HepG2 (cell line): ENCODE data around the gene IMMT. TPM values are rescaled to one million over a fixed set of nuclear protein-coding genes. Genes with fewer than 3 reads are reported as not detected.

Source experiments
- CBFB ChIP-seq: sonication (generic); formaldehyde crosslinking; IDR thresholded peaks from 2 replicates; pipeline ENCODE4 v1.4.0; 2020; ENCODE audit warnings: missing genetic modification reagents
- CCDC6 ChIP-seq: sonication (generic); formaldehyde crosslinking; IDR thresholded peaks from 2 replicates; pipeline ENCODE4 v1.8.1; 2022; ENCODE audit warnings: mild to moderate bottlenecking, missing genetic modification reagents, moderate library complexity
- ERF ChIP-seq: IDR thresholded peaks from 2 replicates; pipeline ENCODE4 v1.6.1; 2018; ENCODE audit warnings: missing biosample characterization, missing genetic modification reagents
- GMEB2 ChIP-seq: IDR thresholded peaks from 2 replicates; pipeline ENCODE4 v1.6.1; 2016; ENCODE audit warnings: missing biosample characterization, missing genetic modification reagents, low read depth
- KDM1A ChIP-seq: IDR thresholded peaks from 2 replicates; pipeline ENCODE4 v1.6.1; 2016; ENCODE audit warnings: missing compliant biosample characterization
- KDM3A ChIP-seq: IDR thresholded peaks from 2 replicates; pipeline ENCODE4 v1.6.1; 2018; ENCODE audit warnings: low read depth, missing compliant biosample characterization
- MAFG ChIP-seq: sonication (generic); formaldehyde crosslinking; IDR thresholded peaks from 2 replicates; pipeline ENCODE4 v1.5.1; 2020; ENCODE audit warnings: mild to moderate bottlenecking, missing genetic modification reagents
- MXD1 ChIP-seq: sonication (generic); formaldehyde crosslinking; IDR thresholded peaks from 2 replicates; pipeline ENCODE4 v1.4.0; 2020; ENCODE audit warnings: mild to moderate bottlenecking, missing genetic modification reagents
- SIN3A ChIP-seq: IDR thresholded peaks from 2 replicates; pipeline ENCODE4 v1.6.1; 2011; ENCODE audit warnings: low read depth, mild to moderate bottlenecking, control low read depth, low read length, borderline replicate concordance
- SNRNP70 ChIP-seq: fragments of 200-400 bp; formaldehyde crosslinking; IDR thresholded peaks from 2 replicates; pipeline ENCODE4 v1.6.1; 2017; ENCODE audit warnings: mild to moderate bottlenecking, low read depth, low read length, moderate library complexity
- ZNF160 ChIP-seq: sonication (generic); formaldehyde crosslinking; IDR thresholded peaks from 2 replicates; pipeline ENCODE4 v1.8.0; 2022; ENCODE audit warnings: mild to moderate bottlenecking, inconsistent platforms, missing genetic modification reagents
- ZNF367 ChIP-seq: sonication (generic); formaldehyde crosslinking; IDR thresholded peaks from 2 replicates; pipeline ENCODE4 v1.4.0; 2020; ENCODE audit warnings: missing genetic modification reagents, borderline replicate concordance
- ZNF768 ChIP-seq: sonication (generic); formaldehyde crosslinking; IDR thresholded peaks from 2 replicates; pipeline ENCODE4 v1.4.0; 2020; ENCODE audit warnings: missing genetic modification reagents
- ZSCAN25 ChIP-seq: sonication (generic); formaldehyde crosslinking; IDR thresholded peaks from 2 replicates; pipeline ENCODE4 v1.8.0; 2022; ENCODE audit warnings: mild to moderate bottlenecking, missing genetic modification reagents
- polyA plus RNA-seq, 8 experiments: library from polyadenylated mRNA; depleted of rRNA in 3 of 8; stranded (reverse) in 7 of 8; unstranded in 1 of 8; fragments of >200 nt; fragmentation: Illumina TruSeq in 4 of 8; extraction: Trizol in 4 of 8; gene quantifications; 2 replicates each; pipeline versions ENCODE4 v1.2.1 to v1.2.3, GENCODE V29; 2011 to 2016; ENCODE audit warnings: low read depth in 4 of 8, missing spikeins in 1 of 8, mixed read lengths in 1 of 8; ENCODE audit not compliant: insufficient read depth in 1 of 8
- total RNA-seq, 5 experiments: library from RNA; depleted of rRNA; stranded (reverse); fragments of >200 nt; fragmentation: Illumina TruSeq; extraction: Trizol; gene quantifications; 2 replicates each; pipeline ENCODE4 v1.2.3, GENCODE V29; 2016; ENCODE audit warnings: low read depth in 1 of 5
- TF ChIP-seq, protein P1 (sequence below): sonication (generic); formaldehyde crosslinking; IDR thresholded peaks from 2 replicates; pipeline ENCODE4 v1.4.0; 2020; ENCODE audit warnings: missing genetic modification reagents, borderline replicate concordance
- TF ChIP-seq, protein P2 (sequence below): sonication (generic); formaldehyde crosslinking; IDR thresholded peaks from 2 replicates; pipeline ENCODE4 v1.4.0; 2020; ENCODE audit warnings: mild to moderate bottlenecking, missing genetic modification reagents
- TF ChIP-seq, protein P3 (sequence below): sonication (generic); formaldehyde crosslinking; IDR thresholded peaks from 2 replicates; pipeline ENCODE4 v1.4.0; 2020; ENCODE audit warnings: missing genetic modification reagents

Gene IMMT
- total and polyA plus RNA-seq, 2 of the 13 experiments (the other 11 are each of a cell fraction or from before 2014, with no cell fraction given), result 63.5 to 119 TPM

- TF ChIP-seq, protein P1, sequence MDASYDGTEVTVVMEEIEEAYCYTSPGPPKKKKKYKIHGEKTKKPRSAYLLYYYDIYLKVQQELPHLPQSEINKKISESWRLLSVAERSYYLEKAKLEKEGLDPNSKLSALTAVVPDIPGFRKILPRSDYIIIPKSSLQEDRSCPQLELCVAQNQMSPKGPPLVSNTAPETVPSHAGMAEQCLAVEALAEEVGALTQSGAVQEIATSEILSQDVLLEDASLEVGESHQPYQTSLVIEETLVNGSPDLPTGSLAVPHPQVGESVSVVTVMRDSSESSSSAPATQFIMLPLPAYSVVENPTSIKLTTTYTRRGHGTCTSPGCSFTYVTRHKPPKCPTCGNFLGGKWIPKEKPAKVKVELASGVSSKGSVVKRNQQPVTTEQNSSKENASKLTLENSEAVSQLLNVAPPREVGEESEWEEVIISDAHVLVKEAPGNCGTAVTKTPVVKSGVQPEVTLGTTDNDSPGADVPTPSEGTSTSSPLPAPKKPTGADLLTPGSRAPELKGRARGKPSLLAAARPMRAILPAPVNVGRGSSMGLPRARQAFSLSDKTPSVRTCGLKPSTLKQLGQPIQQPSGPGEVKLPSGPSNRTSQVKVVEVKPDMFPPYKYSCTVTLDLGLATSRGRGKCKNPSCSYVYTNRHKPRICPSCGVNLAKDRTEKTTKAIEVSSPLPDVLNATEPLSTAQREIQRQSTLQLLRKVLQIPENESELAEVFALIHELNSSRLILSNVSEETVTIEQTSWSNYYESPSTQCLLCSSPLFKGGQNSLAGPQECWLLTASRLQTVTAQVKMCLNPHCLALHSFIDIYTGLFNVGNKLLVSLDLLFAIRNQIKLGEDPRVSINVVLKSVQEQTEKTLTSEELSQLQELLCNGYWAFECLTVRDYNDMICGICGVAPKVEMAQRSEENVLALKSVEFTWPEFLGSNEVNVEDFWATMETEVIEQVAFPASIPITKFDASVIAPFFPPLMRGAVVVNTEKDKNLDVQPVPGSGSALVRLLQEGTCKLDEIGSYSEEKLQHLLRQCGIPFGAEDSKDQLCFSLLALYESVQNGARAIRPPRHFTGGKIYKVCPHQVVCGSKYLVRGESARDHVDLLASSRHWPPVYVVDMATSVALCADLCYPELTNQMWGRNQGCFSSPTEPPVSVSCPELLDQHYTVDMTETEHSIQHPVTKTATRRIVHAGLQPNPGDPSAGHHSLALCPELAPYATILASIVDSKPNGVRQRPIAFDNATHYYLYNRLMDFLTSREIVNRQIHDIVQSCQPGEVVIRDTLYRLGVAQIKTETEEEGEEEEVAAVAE, result peak; percentile 49; the same call in 1 of the 2 replicates
- TF ChIP-seq ZSCAN25 (CRISPR knock-in tag) (no peak; the same call in 1 of the 2 replicates), ZNF367 (CRISPR knock-in tag) (no peak), CBFB (CRISPR knock-in tag) (peak; percentile 41; the same call in 1 of the 2 replicates), ZNF768 (CRISPR knock-in tag) (peak; percentile 72; the same call in 1 of the 2 replicates), KDM1A (peak; percentile 8; the same call in 1 of the 2 replicates), SIN3A (peak; percentile 93; the same call in 1 of the 2 replicates), KDM3A (CRISPR knock-in tag) (peak; percentile 29; the same call in 1 of the 2 replicates), MAFG (CRISPR knock-in tag) (no peak), MXD1 (CRISPR knock-in tag) (no peak; the same call in 1 of the 2 replicates), SNRNP70 (no peak), ERF (peak; percentile 62), GMEB2 (CRISPR knock-in tag) (peak; percentile 86), ZNF160 (CRISPR knock-in tag) (peak; percentile 54; the same call in 1 of the 2 replicates), CCDC6 (CRISPR knock-in tag) (peak; percentile 62)
- TF ChIP-seq, protein P2, sequence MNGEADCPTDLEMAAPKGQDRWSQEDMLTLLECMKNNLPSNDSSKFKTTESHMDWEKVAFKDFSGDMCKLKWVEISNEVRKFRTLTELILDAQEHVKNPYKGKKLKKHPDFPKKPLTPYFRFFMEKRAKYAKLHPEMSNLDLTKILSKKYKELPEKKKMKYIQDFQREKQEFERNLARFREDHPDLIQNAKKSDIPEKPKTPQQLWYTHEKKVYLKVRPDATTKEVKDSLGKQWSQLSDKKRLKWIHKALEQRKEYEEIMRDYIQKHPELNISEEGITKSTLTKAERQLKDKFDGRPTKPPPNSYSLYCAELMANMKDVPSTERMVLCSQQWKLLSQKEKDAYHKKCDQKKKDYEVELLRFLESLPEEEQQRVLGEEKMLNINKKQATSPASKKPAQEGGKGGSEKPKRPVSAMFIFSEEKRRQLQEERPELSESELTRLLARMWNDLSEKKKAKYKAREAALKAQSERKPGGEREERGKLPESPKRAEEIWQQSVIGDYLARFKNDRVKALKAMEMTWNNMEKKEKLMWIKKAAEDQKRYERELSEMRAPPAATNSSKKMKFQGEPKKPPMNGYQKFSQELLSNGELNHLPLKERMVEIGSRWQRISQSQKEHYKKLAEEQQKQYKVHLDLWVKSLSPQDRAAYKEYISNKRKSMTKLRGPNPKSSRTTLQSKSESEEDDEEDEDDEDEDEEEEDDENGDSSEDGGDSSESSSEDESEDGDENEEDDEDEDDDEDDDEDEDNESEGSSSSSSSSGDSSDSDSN, result peak; percentile 82
- TF ChIP-seq, protein P3, sequence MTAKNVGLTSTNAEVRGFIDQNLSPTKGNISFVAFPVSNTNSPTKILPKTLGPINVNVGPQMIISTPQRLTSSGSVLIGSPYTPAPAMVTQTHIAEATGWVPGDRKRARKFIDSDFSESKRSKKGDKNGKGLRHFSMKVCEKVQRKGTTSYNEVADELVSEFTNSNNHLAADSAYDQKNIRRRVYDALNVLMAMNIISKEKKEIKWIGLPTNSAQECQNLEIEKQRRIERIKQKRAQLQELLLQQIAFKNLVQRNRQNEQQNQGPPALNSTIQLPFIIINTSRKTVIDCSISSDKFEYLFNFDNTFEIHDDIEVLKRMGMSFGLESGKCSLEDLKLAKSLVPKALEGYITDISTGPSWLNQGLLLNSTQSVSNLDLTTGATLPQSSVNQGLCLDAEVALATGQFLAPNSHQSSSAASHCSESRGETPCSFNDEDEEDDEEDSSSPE (CRISPR knock-in tag), result peak; percentile 60
These were observed 89.0 kb downstream of the IMMT start, which contains the start of gene PTCD3 (continued) for GRCh38 chr2:86105969-86106945.
